Limb (tissue), 2 donors: Measurements from ENCODE around the gene ABCG4.

ENCODE experiments used
- DNase-seq, 2 donors: peaks; one replicate each; pipeline ENCODE4 v3.0.0-alpha.2; 2016; ENCODE audit errors: extremely low spot score in 2 of 2

ABCG4 gene

DNA sequence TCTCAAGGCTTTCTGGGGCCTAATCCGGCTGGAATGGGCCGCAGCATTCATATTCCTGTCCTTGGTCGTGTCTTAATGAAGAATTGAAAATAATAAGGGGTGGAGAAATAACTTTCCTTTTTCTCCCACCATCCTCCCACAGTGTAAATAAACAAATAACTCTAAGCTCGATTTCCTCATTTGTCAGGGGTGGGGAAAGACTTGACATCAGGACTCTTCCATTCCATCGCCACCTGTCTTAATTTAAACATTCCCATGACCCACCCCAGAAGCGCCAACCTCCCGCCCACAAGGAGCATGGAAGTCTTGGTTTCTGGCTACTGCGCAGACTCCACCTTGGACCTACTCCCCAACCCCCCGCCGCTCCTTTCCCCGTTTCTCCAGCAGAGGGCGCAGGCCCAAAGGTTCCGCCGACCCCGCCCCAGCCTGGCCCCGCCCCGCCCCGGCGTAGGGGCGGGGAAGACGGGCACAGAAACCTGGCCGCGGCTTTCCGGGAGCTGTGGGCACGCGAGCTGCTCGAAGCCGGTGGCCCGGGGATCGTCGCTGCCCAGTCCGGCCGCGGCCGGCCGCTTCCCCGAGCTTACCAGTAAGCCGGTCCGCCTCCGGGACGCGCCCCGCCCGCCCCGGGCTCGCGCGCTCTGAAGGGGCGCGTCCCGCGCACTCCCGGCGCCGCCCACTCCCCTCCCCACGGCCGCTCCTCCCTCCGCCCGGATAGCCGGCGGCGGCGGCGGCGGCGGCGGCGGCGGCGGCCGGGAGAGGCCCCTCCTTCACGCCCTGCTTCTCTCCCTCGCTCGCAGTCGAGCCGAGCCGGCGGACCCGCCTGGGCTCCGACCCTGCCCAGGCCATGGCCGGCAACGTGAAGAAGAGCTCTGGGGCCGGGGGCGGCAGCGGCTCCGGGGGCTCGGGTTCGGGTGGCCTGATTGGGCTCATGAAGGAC lies 57.0 kb downstream of the ABCG4 start, which contains the start of gene CBL:
Gene CBL (plus strand): TSS at position 766 of the 937 bp plus-strand sequence. CDS start 79 bp downstream, at position 845.
- peak; percentile 92 to 99 for DNase-seq

- DNase-seq, result peak in 1 of 2 donors; percentile 17
Observed at GRCh38 chr11:119206511-119207414, 57.9 kb downstream of the ABCG4 start.

GRCh38 chr11:119207415-119207960 lies 58.6 kb downstream of the ABCG4 start:
- DNase-seq, result no peak

- no peak for DNase-seq
Observed at GRCh38 chr11:119209186-119209585, 60.3 kb downstream of the ABCG4 start.

GRCh38 chr11:119210050-119210449 lies 61.2 kb downstream of the ABCG4 start:
- no peak for DNase-seq
